ENCODE results near the gene UPB1.

UPB1 gene

GRCh38 chr22:24518228-24518627 is 23.1 kb downstream of the UPB1 start:
- no peak for DNase-seq (ENCODE audit: low read depth in 1 of 2, low spot score in 1 of 2)
- TF ChIP-seq GABPA (IDR thresholded peaks at IDR 0.05; ENCODE audit: low read depth): no peak
- TF ChIP-seq, protein P1, sequence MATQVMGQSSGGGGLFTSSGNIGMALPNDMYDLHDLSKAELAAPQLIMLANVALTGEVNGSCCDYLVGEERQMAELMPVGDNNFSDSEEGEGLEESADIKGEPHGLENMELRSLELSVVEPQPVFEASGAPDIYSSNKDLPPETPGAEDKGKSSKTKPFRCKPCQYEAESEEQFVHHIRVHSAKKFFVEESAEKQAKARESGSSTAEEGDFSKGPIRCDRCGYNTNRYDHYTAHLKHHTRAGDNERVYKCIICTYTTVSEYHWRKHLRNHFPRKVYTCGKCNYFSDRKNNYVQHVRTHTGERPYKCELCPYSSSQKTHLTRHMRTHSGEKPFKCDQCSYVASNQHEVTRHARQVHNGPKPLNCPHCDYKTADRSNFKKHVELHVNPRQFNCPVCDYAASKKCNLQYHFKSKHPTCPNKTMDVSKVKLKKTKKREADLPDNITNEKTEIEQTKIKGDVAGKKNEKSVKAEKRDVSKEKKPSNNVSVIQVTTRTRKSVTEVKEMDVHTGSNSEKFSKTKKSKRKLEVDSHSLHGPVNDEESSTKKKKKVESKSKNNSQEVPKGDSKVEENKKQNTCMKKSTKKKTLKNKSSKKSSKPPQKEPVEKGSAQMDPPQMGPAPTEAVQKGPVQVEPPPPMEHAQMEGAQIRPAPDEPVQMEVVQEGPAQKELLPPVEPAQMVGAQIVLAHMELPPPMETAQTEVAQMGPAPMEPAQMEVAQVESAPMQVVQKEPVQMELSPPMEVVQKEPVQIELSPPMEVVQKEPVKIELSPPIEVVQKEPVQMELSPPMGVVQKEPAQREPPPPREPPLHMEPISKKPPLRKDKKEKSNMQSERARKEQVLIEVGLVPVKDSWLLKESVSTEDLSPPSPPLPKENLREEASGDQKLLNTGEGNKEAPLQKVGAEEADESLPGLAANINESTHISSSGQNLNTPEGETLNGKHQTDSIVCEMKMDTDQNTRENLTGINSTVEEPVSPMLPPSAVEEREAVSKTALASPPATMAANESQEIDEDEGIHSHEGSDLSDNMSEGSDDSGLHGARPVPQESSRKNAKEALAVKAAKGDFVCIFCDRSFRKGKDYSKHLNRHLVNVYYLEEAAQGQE (IDR thresholded peaks at IDR 0.05; ENCODE audit: insufficient replicate concordance, low read depth): no peak
- TF ChIP-seq, protein P2, sequence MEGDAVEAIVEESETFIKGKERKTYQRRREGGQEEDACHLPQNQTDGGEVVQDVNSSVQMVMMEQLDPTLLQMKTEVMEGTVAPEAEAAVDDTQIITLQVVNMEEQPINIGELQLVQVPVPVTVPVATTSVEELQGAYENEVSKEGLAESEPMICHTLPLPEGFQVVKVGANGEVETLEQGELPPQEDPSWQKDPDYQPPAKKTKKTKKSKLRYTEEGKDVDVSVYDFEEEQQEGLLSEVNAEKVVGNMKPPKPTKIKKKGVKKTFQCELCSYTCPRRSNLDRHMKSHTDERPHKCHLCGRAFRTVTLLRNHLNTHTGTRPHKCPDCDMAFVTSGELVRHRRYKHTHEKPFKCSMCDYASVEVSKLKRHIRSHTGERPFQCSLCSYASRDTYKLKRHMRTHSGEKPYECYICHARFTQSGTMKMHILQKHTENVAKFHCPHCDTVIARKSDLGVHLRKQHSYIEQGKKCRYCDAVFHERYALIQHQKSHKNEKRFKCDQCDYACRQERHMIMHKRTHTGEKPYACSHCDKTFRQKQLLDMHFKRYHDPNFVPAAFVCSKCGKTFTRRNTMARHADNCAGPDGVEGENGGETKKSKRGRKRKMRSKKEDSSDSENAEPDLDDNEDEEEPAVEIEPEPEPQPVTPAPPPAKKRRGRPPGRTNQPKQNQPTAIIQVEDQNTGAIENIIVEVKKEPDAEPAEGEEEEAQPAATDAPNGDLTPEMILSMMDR (IDR thresholded peaks at IDR 0.05; ENCODE audit: insufficient read depth, low read length): no peak
- TF ChIP-seq SPI1 (IDR thresholded peaks at IDR 0.05; ENCODE audit: borderline replicate concordance, low read depth): no peak
- no peak for TF ChIP-seq POLR2AphosphoS5 (IDR thresholded peaks at IDR 0.05; ENCODE audit: low read depth)
- H3K27me3 ChIP-seq (ENCODE audit: insufficient read depth, poor library complexity, severe bottlenecking): no peaks in the 10 kb centered on the region
- no peak overlapping the region for H3K4me3 ChIP-seq (replicated peaks; ENCODE audit: insufficient read depth, low read length)
- H3K27ac ChIP-seq (replicated peaks): no peak overlapping the region

GRCh38 chr22:24518771-24519485 is 23.8 kb downstream of the UPB1 start:
- no peak for DNase-seq (ENCODE audit: low read depth in 1 of 2, low spot score in 1 of 2)
- Histone ChIP-seq H3K27me3 (ENCODE audit: insufficient read depth, poor library complexity, severe bottlenecking) (no peaks in the 10 kb centered on the region), H3K4me3 (replicated peaks; ENCODE audit: insufficient read depth, low read length) (no peak overlapping the region), H3K27ac (replicated peaks) (no peak overlapping the region)
- TF ChIP-seq, protein P2 (IDR thresholded peaks at IDR 0.05; ENCODE audit: insufficient read depth, low read length): no peak
- TF ChIP-seq, protein P1 (IDR thresholded peaks at IDR 0.05; ENCODE audit: insufficient replicate concordance, low read depth): no peak
- no peak for TF ChIP-seq POLR2AphosphoS5 (IDR thresholded peaks at IDR 0.05; ENCODE audit: low read depth)
- no peak for TF ChIP-seq GABPA (IDR thresholded peaks at IDR 0.05; ENCODE audit: low read depth)
- TF ChIP-seq SPI1 (IDR thresholded peaks at IDR 0.05; ENCODE audit: borderline replicate concordance, low read depth): no peak

- Histone ChIP-seq H3K27me3 (ENCODE audit: insufficient read depth, poor library complexity, severe bottlenecking) (no peaks in the 10 kb centered on the region), H3K27ac (replicated peaks) (no peak overlapping the region), H3K4me3 (replicated peaks; ENCODE audit: insufficient read depth, low read length) (no peak overlapping the region)
- peak in 1 of 2 experiments; percentile 12 for DNase-seq (ENCODE audit: low read depth in 1 of 2, low spot score in 1 of 2)
- TF ChIP-seq SPI1 (IDR thresholded peaks at IDR 0.05; ENCODE audit: borderline replicate concordance, low read depth): 0 out of 2 replicates have a peak, but pooled peaks have one; percentile 6
- TF ChIP-seq, protein P2 (IDR thresholded peaks at IDR 0.05; ENCODE audit: insufficient read depth, low read length): no peak
Observed at GRCh38 chr22:24519496-24519895, 24.4 kb downstream of the UPB1 start.

Measured in HL-60 (cell line).